GM12892 (cell line): ENCODE measurements around the gene RPGRIP1.

Experiments used
- POLR2A ChIP-seq: IDR thresholded peaks from 2 replicates; pipeline ENCODE4 v1.6.1; 2011; ENCODE audit warnings: low read depth, low read length, control low read depth
- POLR2AphosphoS5 ChIP-seq: IDR thresholded peaks from 2 replicates; pipeline ENCODE4 v1.6.1; 2011; ENCODE audit warnings: low read depth, low read length, control low read depth
- TAF1 ChIP-seq: IDR thresholded peaks from 2 replicates; pipeline ENCODE4 v1.6.1; 2011; ENCODE audit warnings: low read depth, mild to moderate bottlenecking, control low read depth, low read length, borderline replicate concordance

DNA sequence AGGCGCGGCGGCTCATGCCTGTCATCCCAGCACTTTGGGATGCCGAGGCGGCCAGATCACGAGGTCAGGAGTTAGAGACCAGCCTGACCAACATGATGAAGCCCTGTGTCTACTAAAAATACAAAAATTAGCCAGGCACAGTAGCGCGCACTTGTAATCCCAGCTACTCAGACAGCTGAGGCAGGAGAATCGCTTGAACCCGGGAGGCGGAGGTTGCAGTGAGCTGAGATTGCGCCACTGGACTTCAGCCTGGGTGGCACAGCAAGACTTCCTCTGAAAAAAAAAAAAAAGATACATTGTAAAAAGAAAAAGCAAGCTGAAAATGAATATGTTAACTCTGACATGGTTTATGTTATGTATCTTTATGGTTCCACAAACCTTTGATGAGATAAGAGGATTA, 33.6 kb downstream of the RPGRIP1 start:
- TF ChIP-seq TAF1 (no peak), POLR2A (no peak), POLR2AphosphoS5 (no peak)
